IMR-90 (cell line): ENCODE data around the gene TMEM184B. TPM values are rescaled to one million over a fixed set of nuclear protein-coding genes. Genes with fewer than 3 reads are reported as not detected.

ENCODE experiments used
- ATAC-seq: fragments of 200-7000 bp; cut with Tn5 transposase; 2 replicates; pipeline ENCODE4 v1.9.1; 2020; ENCODE audit warnings: low read depth, mild to moderate bottlenecking, moderate library complexity
- BruUV-seq: library from RNA; stranded (reverse); fragments of 400-500 nt; replicated peaks from 2 replicates; lab custom pipeline; 2021; lab: Mats Ljungman, UMichigan
- CTCF ChIA-PET: fragments of 300-600 bp; formaldehyde crosslinking; extraction: SDS; loops from one replicate; lab custom pipeline; 2021; ENCODE audit warnings: antibody characterized with exemption; lab: Yijun Ruan, JAX
- POLR2A ChIA-PET: fragments of 300-600 bp; sonication (Branson Sonifier 250); formaldehyde crosslinking; loops from one replicate; lab custom pipeline; 2022; ENCODE audit warnings: antibody characterized with exemption; ENCODE audit not compliant: unreplicated experiment; lab: Charles Lee
- DNase-seq: peaks from one replicate; pipeline ENCODE4 v3.0.0; 2013
- H2AFZ ChIP-seq: replicated peaks from 2 replicates; pipeline ENCODE3; 2013; ENCODE audit warnings: low read length, mild to moderate bottlenecking; ENCODE audit not compliant: poor library complexity
- H2AK5ac ChIP-seq: 2 replicates; pipeline ENCODE4 v1.6.1; 2013; ENCODE audit warnings: low read depth, low read length, inconsistent platforms
- H2AK9ac ChIP-seq: replicated peaks from 2 replicates; pipeline ENCODE3; 2013; ENCODE audit warnings: mild to moderate bottlenecking, low read depth, low read length, moderate library complexity; ENCODE audit not compliant: poor library complexity
- H2BK120ac ChIP-seq: 2 replicates; pipeline ENCODE4 v1.6.1; 2013; ENCODE audit warnings: low read depth, low read length, inconsistent platforms
- H2BK15ac ChIP-seq: 3 replicates; pipeline ENCODE4 v1.6.1; 2013; ENCODE audit warnings: low read depth, low read length, inconsistent platforms
- H2BK20ac ChIP-seq: 2 replicates; pipeline ENCODE4 v1.6.1; 2013; ENCODE audit warnings: low read depth, mild to moderate bottlenecking, inconsistent platforms, low read length, moderate library complexity
- H2BK5ac ChIP-seq: 2 replicates; pipeline ENCODE4 v1.6.1; 2013; ENCODE audit warnings: mild to moderate bottlenecking, low read depth, low read length, inconsistent platforms; ENCODE audit not compliant: poor library complexity, severe bottlenecking
- H3K14ac ChIP-seq: replicated peaks from 2 replicates; pipeline ENCODE4 v1.6.1; 2013; ENCODE audit warnings: low read depth, low read length, inconsistent platforms
- H3K18ac ChIP-seq: 2 replicates; pipeline ENCODE4 v1.6.1; 2013; ENCODE audit warnings: low read depth, low read length, control low read depth
- H3K23ac ChIP-seq: 2 replicates; pipeline ENCODE4 v1.6.1; 2013; ENCODE audit warnings: low read depth, low read length, inconsistent platforms
- H3K27ac ChIP-seq: 2 replicates; pipeline ENCODE4 v1.5.1; 2013; ENCODE audit warnings: mild to moderate bottlenecking, control low read depth, low read length; ENCODE audit not compliant: insufficient read depth
- H3K27me3 ChIP-seq: 2 replicates; pipeline ENCODE4 v1.6.1; 2013; ENCODE audit warnings: low read length; ENCODE audit not compliant: control insufficient read depth, insufficient read depth
- H3K36me3 ChIP-seq: 2 replicates; pipeline ENCODE4 v1.6.1; 2013; ENCODE audit warnings: low read length, mixed read lengths; ENCODE audit not compliant: control insufficient read depth, insufficient read depth
- H3K4ac ChIP-seq: 2 replicates; pipeline ENCODE4 v1.6.1; 2013; ENCODE audit warnings: low read depth, low read length, inconsistent platforms
- H3K4me1 ChIP-seq: 2 replicates; pipeline ENCODE4 v1.6.1; 2013; ENCODE audit warnings: low read length, mixed read lengths; ENCODE audit not compliant: control insufficient read depth, insufficient read depth
- H3K4me2 ChIP-seq: 2 replicates; pipeline ENCODE4 v1.6.1; 2013; ENCODE audit warnings: low read depth, mild to moderate bottlenecking, control low read depth, low read length, moderate library complexity
- H3K4me3 ChIP-seq: 2 replicates; pipeline ENCODE4 v1.5.1; 2013; ENCODE audit warnings: low read depth, mild to moderate bottlenecking, control low read depth, low read length, moderate library complexity; ENCODE audit not compliant: insufficient read depth
- H3K56ac ChIP-seq: 2 replicates; pipeline ENCODE4 v1.6.1; 2013; ENCODE audit warnings: low read length, inconsistent platforms; ENCODE audit not compliant: insufficient read depth; ENCODE audit errors: extremely low read depth
- H3K79me1 ChIP-seq, 2 experiments: 2 replicates each; pipeline ENCODE4 v1.6.1; 2013; ENCODE audit warnings: low read length in 2 of 2, inconsistent platforms in 1 of 2, low read depth in 1 of 2
- H3K9ac ChIP-seq: 2 replicates; pipeline ENCODE4 v1.6.1; 2013; ENCODE audit warnings: low read depth, low read length, control low read depth
- H3K9me1 ChIP-seq: 2 replicates; pipeline ENCODE4 v1.6.1; 2013; ENCODE audit warnings: low read length, inconsistent platforms; ENCODE audit not compliant: insufficient read depth
- H3K9me3 ChIP-seq: 2 replicates; pipeline ENCODE4 v1.6.1; 2013; ENCODE audit warnings: low read length; ENCODE audit not compliant: control insufficient read depth, insufficient read depth
- H4K20me1 ChIP-seq: 2 replicates; pipeline ENCODE4 v1.6.1; 2013; ENCODE audit warnings: low read length, inconsistent platforms; ENCODE audit not compliant: insufficient read depth
- H4K5ac ChIP-seq: 2 replicates; pipeline ENCODE4 v1.6.1; 2013; ENCODE audit warnings: mild to moderate bottlenecking, low read depth, low read length, control low read depth
- H4K8ac ChIP-seq, 2 experiments: 2 replicates each; pipeline ENCODE4 v1.6.1; 2013; ENCODE audit warnings: low read depth in 2 of 2, low read length in 2 of 2, control low read depth in 1 of 2, inconsistent platforms in 1 of 2
- H4K91ac ChIP-seq: 2 replicates; pipeline ENCODE4 v1.6.1; 2013; ENCODE audit warnings: low read depth, low read length, inconsistent platforms; ENCODE audit not compliant: insufficient read depth
- BHLHE40 ChIP-seq: fragments of 150-350 bp; IDR thresholded peaks from 2 replicates; pipeline ENCODE4 v1.6.1; 2016; ENCODE audit warnings: mild to moderate bottlenecking, low read depth, low read length
- CEBPB ChIP-seq: IDR thresholded peaks from 2 replicates; pipeline ENCODE4 v1.6.1; 2012; ENCODE audit warnings: low read depth, low read length, improper control_type of control experiment
- CHD1 ChIP-seq: IDR thresholded peaks from 2 replicates; pipeline ENCODE4 v1.6.1; 2012; ENCODE audit warnings: low read depth, low read length, improper control_type of control experiment
- FOS ChIP-seq: fragments of 150-350 bp; IDR thresholded peaks from 2 replicates; pipeline ENCODE4 v1.6.1; 2016; ENCODE audit warnings: low read depth, low read length
- NFE2L2 ChIP-seq: fragments of 150-350 bp; IDR thresholded peaks from 2 replicates; pipeline ENCODE4 v1.6.1; 2016; ENCODE audit warnings: low read depth, mild to moderate bottlenecking, low read length
- POLR2A ChIP-seq: IDR thresholded peaks from 2 replicates; pipeline ENCODE4 v1.6.1; 2012; ENCODE audit warnings: mild to moderate bottlenecking, low read depth, low read length
- RAD21 ChIP-seq: IDR thresholded peaks from 2 replicates; pipeline ENCODE4 v1.6.1; 2012; ENCODE audit warnings: low read length, improper control_type of control experiment
- RFX5 ChIP-seq: IDR thresholded peaks from 2 replicates; pipeline ENCODE4 v1.8.0; 2012; ENCODE audit warnings: low read depth, mild to moderate bottlenecking, low read length, moderate library complexity
- SMC3 ChIP-seq: fragments of 150-350 bp; IDR thresholded peaks from 2 replicates; pipeline ENCODE4 v1.6.1; 2016; ENCODE audit warnings: low read depth, mild to moderate bottlenecking, antibody characterized with exemption, low read length, moderate library complexity
- WGBS, 2 experiments: methylation state at CpG; one replicate each; pipeline versions ENCODE4 v1.1.5 to v1.1.7; 2013; ENCODE audit warnings: missing lambda C conversion rate in 2 of 2; ENCODE audit not compliant: insufficient read length in 1 of 2; ENCODE audit errors: extremely low coverage in 2 of 2; 5-methylcytosine and 5-hydroxymethylcytosine counted together
- dilution Hi-C: fragments of 300-500 bp; cut with HindIII; formaldehyde crosslinking; loops from one replicate; pipeline ENCODE4 v1.14.3; 2018; ENCODE audit warnings: low sequenced_read_pairs; ENCODE audit not compliant: unreplicated experiment
- in situ Hi-C: fragments of 300-500 bp; cut with MboI; formaldehyde crosslinking; loops from 3 replicates; pipeline ENCODE4 v1.14.3; 2019; ENCODE audit warnings: low sequenced_read_pairs, inconsistent platforms, mixed read lengths
- intact Hi-C: fragments of 100-400 bp; cut with micrococcal nuclease; formaldehyde crosslinking; loops from 2 replicates; pipeline ENCODE4 v1.10.0; 2022
- polyA plus RNA-seq, 3 experiments: library from polyadenylated mRNA; depleted of rRNA; stranded (reverse); fragments of >200 nt; gene quantifications; 2 replicates each; pipeline ENCODE4 v1.2.3, GENCODE V29; 2012; ENCODE audit warnings: low replicate concordance in 1 of 3
- total RNA-seq: library from RNA; depleted of rRNA; stranded (reverse); fragments of >200 nt; gene quantifications from 2 replicates; pipeline ENCODE4 v1.2.3, GENCODE V29; 2012
- TF ChIP-seq, protein P1 (sequence below): fragments of 150-350 bp; IDR thresholded peaks from 2 replicates; pipeline ENCODE4 v1.6.1; 2017; ENCODE audit warnings: mild to moderate bottlenecking, antibody characterized with exemption, low read length, low read depth

TMEM184B gene
- total and polyA plus RNA-seq, 2 of the 4 experiments (the other 2 are of a cell fraction), result 9.1 to 81.1 TPM

DNA sequence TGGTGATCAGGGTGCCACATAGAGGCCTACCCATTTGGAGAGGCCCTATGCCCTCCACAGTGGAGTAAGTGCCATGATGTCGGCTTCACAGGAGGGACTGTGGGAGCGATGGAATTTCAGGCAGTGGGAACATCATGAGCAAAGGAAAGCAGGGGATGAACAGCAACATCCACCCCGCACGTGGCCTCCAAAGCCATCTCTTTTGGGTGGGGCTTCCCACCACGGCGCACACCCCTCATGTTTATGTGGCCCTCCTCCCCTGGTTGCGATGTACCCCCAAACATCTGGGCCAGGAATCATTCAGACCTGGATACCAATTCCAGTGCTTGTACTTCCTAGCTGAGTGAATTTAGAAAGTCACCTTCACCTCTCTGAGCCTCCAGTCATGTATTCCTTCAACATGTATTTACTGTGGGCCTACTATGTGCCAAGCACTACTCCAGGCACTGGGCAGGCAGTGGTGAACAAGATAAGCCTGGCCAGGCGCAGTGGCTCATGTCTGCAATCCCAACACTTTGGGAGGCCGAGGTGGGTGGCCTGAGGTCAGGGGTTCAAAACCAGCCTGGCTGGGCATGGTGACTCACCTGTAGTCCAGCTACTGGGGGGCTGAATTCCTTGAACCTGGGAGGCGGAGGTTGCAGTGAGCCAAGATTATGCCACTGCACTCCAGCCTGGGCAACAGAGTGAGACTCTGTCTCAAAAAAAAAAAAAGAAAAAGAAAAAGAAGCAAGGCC, 72.8 kb downstream of the TMEM184B start:
- no peak overlapping the region for H3K56ac ChIP-seq
- no peak overlapping the region for H3K18ac ChIP-seq
- H4K5ac ChIP-seq, result no peak overlapping the region
- H4K8ac ChIP-seq, result no peak overlapping the region
- peaks cover 3 to 29% of the 10 kb centered on the region in 2 experiments; a peak in 3 of 4 replicates for H3K79me1 ChIP-seq
- H3K27me3 ChIP-seq, result no peaks in the 10 kb centered on the region
- WGBS, 2 experiments, result no CpG with 5 or more reads among the region's 10 CpGs
- no peak overlapping the region for H3K14ac ChIP-seq
- CTCF ChIA-PET, result interaction anchor here (0.6 to 0.7 kb wide), 2 partner anchors 47 to 100 kb away, joined by 4 read pairs; no protein-coding TSS in a partner anchor
- in situ Hi-C loops (no loop called here), intact Hi-C loops (loop anchor here (2.0 kb wide), 1 partner anchor 19 kb away; the partner anchor contains the start of gene PLA2G6), dilution Hi-C loops (no loop called here)
- H2AK5ac ChIP-seq, result peak overlapping the region; percentile 40; the same call in 1 of the 2 replicates
- TF ChIP-seq NFE2L2 (no peak), FOS (no peak), CHD1 (no peak), RAD21 (no peak), CEBPB (no peak), POLR2A (no peak), RFX5 (no peak), BHLHE40 (no peak), SMC3 (no peak)
- TF ChIP-seq, protein P1, sequence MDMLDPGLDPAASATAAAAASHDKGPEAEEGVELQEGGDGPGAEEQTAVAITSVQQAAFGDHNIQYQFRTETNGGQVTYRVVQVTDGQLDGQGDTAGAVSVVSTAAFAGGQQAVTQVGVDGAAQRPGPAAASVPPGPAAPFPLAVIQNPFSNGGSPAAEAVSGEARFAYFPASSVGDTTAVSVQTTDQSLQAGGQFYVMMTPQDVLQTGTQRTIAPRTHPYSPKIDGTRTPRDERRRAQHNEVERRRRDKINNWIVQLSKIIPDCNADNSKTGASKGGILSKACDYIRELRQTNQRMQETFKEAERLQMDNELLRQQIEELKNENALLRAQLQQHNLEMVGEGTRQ, result no peak
- no peak overlapping the region for H3K4ac ChIP-seq
- H3K9me3 ChIP-seq, result no peaks in the 10 kb centered on the region
- H2BK20ac ChIP-seq, result no peak overlapping the region
- no peak overlapping the region for H3K27ac ChIP-seq
- peaks cover 16% of the 10 kb centered on the region for H3K9me1 ChIP-seq
- ATAC-seq (no peak), DNase-seq (no peak)
- POLR2A ChIA-PET, result no interaction called here
- BruUV-seq, result no TSS peak
- no peak overlapping the region for H3K4me3 ChIP-seq
- H2BK15ac ChIP-seq, result peak overlapping the region; percentile 10; the same call in 1 of the 3 replicates
- no peak overlapping the region for H3K23ac ChIP-seq
- peaks cover 26% of the 10 kb centered on the region for H4K20me1 ChIP-seq
- H3K36me3 ChIP-seq, result no peaks in the 10 kb centered on the region
- peak overlapping the region; percentile 32 for H2AFZ ChIP-seq
- peaks cover 16% of the 10 kb centered on the region for H3K4me1 ChIP-seq
- no peak overlapping the region for H2BK5ac ChIP-seq
- H2BK120ac ChIP-seq, result no peak overlapping the region
- no peak overlapping the region for H2AK9ac ChIP-seq
- no peak overlapping the region for H3K4me2 ChIP-seq
- no peak overlapping the region for H3K9ac ChIP-seq
- H4K91ac ChIP-seq, result no peak overlapping the region
